Heart left ventricle (tissue), 16 donors: ENCODE measurements around the gene SPNS3. TPM values are rescaled to one million over a fixed set of nuclear protein-coding genes. Genes with fewer than 3 reads are reported as not detected.

Experiments
- ATAC-seq, 4 donors: fragments of 200-7000 bp; cut with Tn5 transposase; one replicate each; pipeline ENCODE4 v1.9.1; 2020 to 2022; ENCODE audit warnings: moderate library complexity in 4 of 4, mild to moderate bottlenecking in 3 of 4, moderate number of reproducible peaks in 1 of 4
- DNase-seq, 5 donors: peaks; one replicate each; pipeline ENCODE4 v3.0.0-alpha.2; 2020
- H3K27ac ChIP-seq, 12 donors: fragments of 200-600 bp; sonication (generic) in 4 of 12; one replicate each; pipeline versions ENCODE4 v1.5.0 to v1.8.0; 2016 to 2022; ENCODE audit warnings: mild to moderate bottlenecking in 2 of 12
- H3K27me3 ChIP-seq, 9 donors: fragments of 200-600 bp; sonication (generic) in 2 of 9; one replicate each; pipeline versions ENCODE4 v1.5.1 to v1.8.0; 2016 to 2022; ENCODE audit warnings: mild to moderate bottlenecking in 3 of 9
- H3K36me3 ChIP-seq, 9 donors: fragments of 200-600 bp; sonication (generic) in 2 of 9; one replicate each; pipeline versions ENCODE4 v1.5.0 to v1.8.0; 2018 to 2022; ENCODE audit warnings: mild to moderate bottlenecking in 2 of 9
- H3K4me1 ChIP-seq, 12 donors: fragments of 200-600 bp; sonication (generic) in 4 of 12; one replicate each; pipeline versions ENCODE4 v1.5.0 to v1.8.0; 2016 to 2022; ENCODE audit warnings: mild to moderate bottlenecking in 3 of 12
- H3K4me3 ChIP-seq, 12 donors: fragments of 200-600 bp; sonication (generic) in 4 of 12; one replicate each; pipeline versions ENCODE4 v1.5.0 to v1.8.0; 2017 to 2022; ENCODE audit warnings: mild to moderate bottlenecking in 9 of 12, moderate library complexity in 4 of 12
- H3K9me3 ChIP-seq, 12 donors: fragments of 200-600 bp; sonication (generic) in 4 of 12; one replicate each; pipeline versions ENCODE4 v1.5.0 to v1.8.0; 2016 to 2022; ENCODE audit warnings: mild to moderate bottlenecking in 1 of 12
- POLR2A ChIP-seq, 2 donors: fragments of 450-650 bp; IDR thresholded peaks; one replicate each; pipeline ENCODE4 v1.6.1; 2017; ENCODE audit warnings: antibody characterized with exemption in 2 of 2, mild to moderate bottlenecking in 2 of 2, moderate library complexity in 2 of 2
- WGBS, 4 donors: extraction: QIAGEN DNeasy Blood & Tissue Kit in 2 of 4; methylation state at CpG; one replicate each; pipeline versions ENCODE4 v1.1.5 to v1.1.7; 2013 to 2018; 5-methylcytosine and 5-hydroxymethylcytosine counted together
- intact Hi-C, 10 donors: fragments of 100-400 bp; cut with DNase I; formaldehyde crosslinking; loops; one replicate each; pipeline versions ENCODE4 v1.11.1 to v1.14.2; 2022
- polyA plus RNA-seq, 2 donors: library from polyadenylated mRNA; stranded (reverse); fragments of 200-250 nt; gene quantifications; one replicate each; pipeline ENCODE4 v1.2.3, GENCODE V29; 2013
- total RNA-seq, 9 donors: library from RNA; depleted of rRNA in 2 of 9; stranded (reverse); fragments of >200 nt in 2 of 9; fragmentation: NEBNext Ultra II Directional in 3 of 9; extraction: Animal tissue kit (Norgen Biotek cat#: 25700) in 3 of 9; gene quantifications; one replicate each; pipeline versions ENCODE4 v1.1.0 to v1.2.4, GENCODE V29; 2016 to 2023
- TF ChIP-seq, protein P1 (sequence below), 12 donors: fragments of 200-600 bp; sonication (generic) in 4 of 12; IDR thresholded peaks; one replicate each; pipeline versions ENCODE4 v1.5.0 to v1.8.0; 2018 to 2022; ENCODE audit warnings: antibody characterized with exemption in 12 of 12, mild to moderate bottlenecking in 5 of 12
- donor health status: ischemic (EF 13 %, LVEDD 7.1; RV severe dilation, severe dysfunction).
- donor health status: healthy with polysubstance abuse.
- donor health status: DM: no; HTN: yes; CAD: no.
- donor health status: DM: no; HTN: no; CAD: no.
- donor health status: ischemic (EF 25% LVEDD 6.9; RV normal size, moderate dysfunction).
- donor health status: ischemic (EF 25% LVEDD 5.7; RV mildly dilated, moderate dysfunction).
- donor health status: healthy.
- donor health status: DM: yes; HTN: yes; CAD: no.
- donor health status: ischemic (EF 35%, LVEDD 5.7; RV mildly dilated, moderate dysfunction).
- donor health status: nonischemic (EF 11% LVEDD 7.7; RV severe dilation, severe dysfunction).
- donor health status: DM: yes; HTN: yes; CAD: no.
- donor health status: PGD.
- donor health status: ischemic (EF 29% LVEDD 5.4; RV normal size, mild dysfunction).
- donor health status: nonischemic (EF 23%, LVEDD 6.1; RV moderate dilation, normal function).

SPNS3 gene
- total and polyA plus RNA-seq, 11 donors: 0.23 to 1.9 (median 1.1) TPM; not detected in 3

DNA sequence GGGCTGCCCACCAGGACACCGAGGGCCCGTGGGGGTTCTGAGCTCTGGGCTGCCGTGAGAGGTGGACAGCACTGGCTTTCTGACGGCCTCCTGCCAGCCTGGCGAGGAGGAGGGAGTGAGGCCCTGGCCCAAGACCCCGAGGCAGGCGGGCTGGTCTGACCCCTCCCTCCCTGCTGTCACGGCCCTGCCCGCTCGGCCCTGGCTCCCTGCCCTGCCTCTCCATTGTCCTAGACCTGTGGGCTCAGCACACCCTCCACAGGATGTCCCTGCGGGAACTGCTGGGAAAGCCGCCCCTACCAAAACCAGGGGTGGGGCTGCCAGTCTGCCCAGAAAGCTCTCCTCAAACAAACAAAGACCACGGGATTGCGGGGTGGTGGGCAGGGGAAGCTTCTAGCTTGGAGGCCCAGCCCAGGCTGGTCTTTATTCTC is 85.6 kb downstream of the SPNS3 start:
- peak; percentile 79 to 90 (median 85) for DNase-seq

DNA sequence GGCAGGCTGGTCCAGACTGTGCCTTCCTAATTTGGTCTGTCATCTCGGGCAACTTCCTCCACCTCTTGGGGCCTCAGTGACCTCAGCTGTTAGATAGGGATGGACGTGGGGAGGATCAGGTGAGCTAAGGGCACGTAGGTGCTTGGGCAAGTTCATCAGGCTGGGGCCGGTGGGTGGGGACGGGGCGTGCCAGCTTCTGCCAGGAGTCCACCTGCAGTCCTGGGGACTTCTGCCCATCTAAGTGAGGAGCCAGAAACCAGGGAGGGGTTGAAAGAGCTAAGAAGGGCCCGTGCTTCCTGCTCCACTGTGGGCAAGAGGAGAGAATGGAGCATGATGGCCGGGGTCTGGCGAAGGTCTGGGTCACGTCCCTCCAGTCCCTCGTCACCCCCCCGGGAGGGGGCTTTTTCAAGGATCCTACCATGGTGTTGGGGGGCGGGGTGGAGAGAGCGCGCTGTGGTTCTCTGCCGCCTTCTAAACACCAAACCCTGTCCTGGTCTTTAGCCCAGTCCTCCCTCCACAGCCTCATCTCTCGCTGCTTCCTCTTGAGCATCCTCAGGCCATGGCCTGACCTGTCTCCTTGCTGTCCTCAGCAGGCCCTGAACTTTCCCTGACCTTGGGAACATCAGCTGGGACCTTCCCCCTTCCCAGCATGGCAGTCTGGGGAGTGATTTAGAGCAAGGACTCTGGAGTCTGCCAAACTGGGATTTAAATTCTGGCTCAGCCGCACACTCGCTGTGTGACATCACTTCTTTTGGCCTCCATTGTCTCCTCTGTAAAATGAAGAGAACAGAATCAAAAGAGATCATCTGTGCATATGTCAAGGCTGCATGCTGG is 86.5 kb downstream of the SPNS3 start:
- intact Hi-C loops: no loop called here
- 82 to 88% (median 84%) methylated on average over 19 of the region's 19 CpGs for whole genome bisulfite sequencing, 4 donors

More for the DNA sequence above, 85.6 kb downstream of the SPNS3 start:
- Histone ChIP-seq H3K4me1 (peaks cover 10 to 53% (median 41%) of the 10 kb centered on the region in 12 donors), H3K9me3 (no peaks in the 10 kb centered on the region), H3K27me3 (no peaks in the 10 kb centered on the region), H3K27ac (peak overlapping the region; percentile 77 to 93 (median 90)), H3K4me3 (no peak overlapping the region), H3K36me3 (no peaks in the 10 kb centered on the region)
- WGBS, 4 donors: 10 to 73% (median 53%) methylated on average over 6 to 14 of the region's 14 CpGs
- TF ChIP-seq, protein P1, sequence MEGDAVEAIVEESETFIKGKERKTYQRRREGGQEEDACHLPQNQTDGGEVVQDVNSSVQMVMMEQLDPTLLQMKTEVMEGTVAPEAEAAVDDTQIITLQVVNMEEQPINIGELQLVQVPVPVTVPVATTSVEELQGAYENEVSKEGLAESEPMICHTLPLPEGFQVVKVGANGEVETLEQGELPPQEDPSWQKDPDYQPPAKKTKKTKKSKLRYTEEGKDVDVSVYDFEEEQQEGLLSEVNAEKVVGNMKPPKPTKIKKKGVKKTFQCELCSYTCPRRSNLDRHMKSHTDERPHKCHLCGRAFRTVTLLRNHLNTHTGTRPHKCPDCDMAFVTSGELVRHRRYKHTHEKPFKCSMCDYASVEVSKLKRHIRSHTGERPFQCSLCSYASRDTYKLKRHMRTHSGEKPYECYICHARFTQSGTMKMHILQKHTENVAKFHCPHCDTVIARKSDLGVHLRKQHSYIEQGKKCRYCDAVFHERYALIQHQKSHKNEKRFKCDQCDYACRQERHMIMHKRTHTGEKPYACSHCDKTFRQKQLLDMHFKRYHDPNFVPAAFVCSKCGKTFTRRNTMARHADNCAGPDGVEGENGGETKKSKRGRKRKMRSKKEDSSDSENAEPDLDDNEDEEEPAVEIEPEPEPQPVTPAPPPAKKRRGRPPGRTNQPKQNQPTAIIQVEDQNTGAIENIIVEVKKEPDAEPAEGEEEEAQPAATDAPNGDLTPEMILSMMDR (IDR thresholded peaks at IDR 0.05): no peak
- TF ChIP-seq POLR2A (IDR thresholded peaks at IDR 0.05): no peak
- intact Hi-C loops: no loop called here
- ATAC-seq: peak; percentile 70 to 81 (median 74)

DNA sequence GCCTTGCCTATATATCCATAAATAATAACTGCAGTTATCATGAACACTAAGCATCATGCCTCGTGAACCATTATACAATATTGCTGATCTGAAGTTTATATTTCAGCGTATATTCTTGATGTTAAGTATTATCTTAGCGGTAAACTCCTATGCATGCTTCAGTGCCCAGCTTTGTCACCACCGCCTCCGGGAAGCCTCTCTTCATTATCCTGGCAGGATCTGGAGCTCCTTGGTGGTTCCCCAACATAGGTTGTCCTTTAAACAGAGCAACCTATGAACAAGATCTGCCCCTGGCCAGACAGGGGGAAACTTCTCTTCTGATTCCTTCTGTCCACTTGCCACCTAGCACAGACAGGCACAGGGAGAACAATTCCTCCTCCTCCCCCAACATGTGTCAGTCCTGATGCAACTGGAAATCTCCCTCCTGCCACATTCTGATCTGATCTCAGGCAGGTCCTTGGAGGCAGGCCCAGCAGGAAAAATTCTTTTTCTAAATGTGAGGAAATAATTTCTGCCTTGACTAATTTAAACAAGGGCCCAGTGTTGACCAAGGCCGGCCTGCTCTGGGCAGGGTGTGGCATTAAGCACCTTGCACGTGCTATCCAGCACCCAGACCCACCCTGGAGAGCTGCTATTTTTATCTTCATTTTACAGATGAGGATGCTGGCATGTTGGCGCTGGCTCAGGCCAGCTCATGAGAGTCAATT is 87.3 kb downstream of the SPNS3 start:
- intact Hi-C loops: no loop called here
- Histone ChIP-seq H3K27me3 (no peaks in the 10 kb centered on the region), H3K4me3 (no peak overlapping the region), H3K27ac (peak overlapping the region; percentile 31 to 92 (median 86)), H3K36me3 (peaks cover 0 to 11% (median 0%) of the 10 kb centered on the region in 9 donors), H3K4me1 (peaks cover 10 to 53% (median 41%) of the 10 kb centered on the region in 12 donors), H3K9me3 (no peaks in the 10 kb centered on the region)
- TF ChIP-seq, protein P1 (IDR thresholded peaks at IDR 0.05): no peak
- TF ChIP-seq POLR2A (IDR thresholded peaks at IDR 0.05): no peak
- peak in 3 of 4 donors; percentile 27 to 54 (median 46) for ATAC-seq
- DNase-seq: peak in 1 of 5 donors; percentile 68
- WGBS, 4 donors: 75 to 78% (median 75%) methylated on average over 8 of the region's 8 CpGs

More for the DNA sequence above, 86.5 kb downstream of the SPNS3 start:
- Histone ChIP-seq H3K27ac (peak overlapping the region; percentile 77 to 93 (median 90)), H3K4me3 (no peak overlapping the region), H3K4me1 (peaks cover 10 to 53% (median 41%) of the 10 kb centered on the region in 12 donors), H3K9me3 (no peaks in the 10 kb centered on the region), H3K27me3 (no peaks in the 10 kb centered on the region), H3K36me3 (peaks cover 0 to 3% (median 0%) of the 10 kb centered on the region in 9 donors)
- no peak for TF ChIP-seq POLR2A (IDR thresholded peaks at IDR 0.05)
- TF ChIP-seq, protein P1 (IDR thresholded peaks at IDR 0.05): no peak
- ATAC-seq: no peak
- no peak for DNase-seq

DNA sequence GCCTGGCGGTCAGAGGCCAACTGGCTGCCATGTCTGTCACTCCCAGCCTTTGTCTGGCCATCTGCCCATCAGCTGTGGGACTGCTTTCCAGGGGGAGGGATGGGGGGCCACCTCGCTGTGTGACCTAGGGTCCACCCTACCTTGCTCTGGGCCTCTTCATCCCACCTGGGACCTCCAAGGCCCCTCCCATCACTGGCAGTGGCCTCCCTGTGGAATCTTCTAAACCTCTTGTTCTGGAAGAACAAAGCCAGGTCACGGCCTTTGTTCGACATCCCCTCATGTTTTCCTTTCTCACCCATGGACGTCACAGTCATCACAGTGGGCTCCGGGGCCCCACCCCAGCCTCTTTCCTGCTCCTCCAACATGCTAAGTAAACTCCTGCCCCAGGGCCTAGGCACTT is 88.9 kb downstream of the SPNS3 start:
- WGBS, 4 donors: 54 to 71% (median 67%) methylated on average over 6 of the region's 6 CpGs
- no peaks in the 10 kb centered on the region for H3K27me3 ChIP-seq
- H3K4me1 ChIP-seq: peaks cover 10 to 68% (median 42%) of the 10 kb centered on the region in 12 donors
- H3K9me3 ChIP-seq: no peaks in the 10 kb centered on the region
- DNase-seq (peak in 3 of 5 donors; percentile 68 to 76 (median 70)), ATAC-seq (peak; percentile 22 to 72 (median 46))
- no peak for TF ChIP-seq POLR2A (IDR thresholded peaks at IDR 0.05)
- TF ChIP-seq, protein P1 (IDR thresholded peaks at IDR 0.05): no peak
- intact Hi-C loops: no loop called here
- peak overlapping the region; percentile 50 to 92 (median 84) for H3K27ac ChIP-seq
- H3K36me3 ChIP-seq: peaks cover 0 to 11% (median 0%) of the 10 kb centered on the region in 9 donors
- no peak overlapping the region for H3K4me3 ChIP-seq
